ENCODE results near the gene ITPK1. TPM values are rescaled to one million over a fixed set of nuclear protein-coding genes. Genes with fewer than 3 reads are reported as not detected.

ITPK1 gene
- total RNA-seq, 4 donors from 2014 or later = 132 to 172 (median 157) TPM

GRCh38 chr14:93017301-93017797 lies 98.4 kb downstream of the ITPK1 start:
- Histone ChIP-seq H3K4me3 (no peak overlapping the region), H3K9me3 (no peaks in the 10 kb centered on the region), H3K4me1 (peaks cover 0 to 49% (median 14%) of the 10 kb centered on the region in 4 donors), H3K27ac (no peak overlapping the region), H3K27me3 (no peaks in the 10 kb centered on the region), H3K36me3 (peaks cover 0 to 18% (median 0%) of the 10 kb centered on the region in 3 donors)
- no peak for DNase-seq
- no peak for TF ChIP-seq POLR2A (IDR thresholded peaks at IDR 0.05)
- no peak for TF ChIP-seq CTCF (IDR thresholded peaks at IDR 0.05)

GRCh38 chr14:93016275-93016845 lies 99.4 kb downstream of the ITPK1 start:
- no peak for DNase-seq
- TF ChIP-seq POLR2A (IDR thresholded peaks at IDR 0.05) (no peak), CTCF (IDR thresholded peaks at IDR 0.05) (no peak)
- Histone ChIP-seq H3K27ac (no peak overlapping the region), H3K27me3 (no peaks in the 10 kb centered on the region), H3K4me3 (no peak overlapping the region), H3K36me3 (peaks cover 0 to 18% (median 0%) of the 10 kb centered on the region in 3 donors), H3K4me1 (peaks cover 0 to 59% (median 15%) of the 10 kb centered on the region in 4 donors), H3K9me3 (no peaks in the 10 kb centered on the region)

- no peak overlapping the region for H3K27ac ChIP-seq
- peaks cover 0 to 67% (median 19%) of the 10 kb centered on the region in 4 donors for H3K4me1 ChIP-seq
- peaks cover 0 to 18% (median 0%) of the 10 kb centered on the region in 3 donors for H3K36me3 ChIP-seq
Measured at GRCh38 chr14:93015505-93015904, 100.2 kb downstream of the ITPK1 start.

GRCh38 chr14:93015064-93015463 lies 100.7 kb downstream of the ITPK1 start:
- peaks cover 0 to 70% (median 19%) of the 10 kb centered on the region in 4 donors for H3K4me1 ChIP-seq
- H3K27me3 ChIP-seq = no peaks in the 10 kb centered on the region
- TF ChIP-seq POLR2A (IDR thresholded peaks at IDR 0.05) (no peak), CTCF (IDR thresholded peaks at IDR 0.05) (no peak)
- H3K9me3 ChIP-seq = no peaks in the 10 kb centered on the region
- H3K27ac ChIP-seq = no peak overlapping the region
- H3K36me3 ChIP-seq = peaks cover 0 to 18% (median 0%) of the 10 kb centered on the region in 3 donors
- DNase-seq = no peak
- no peak overlapping the region for H3K4me3 ChIP-seq

More at GRCh38 chr14:93015505-93015904, 100.2 kb downstream of the ITPK1 start:
- no peak for DNase-seq
- no peak for TF ChIP-seq POLR2A (IDR thresholded peaks at IDR 0.05)
- no peak for TF ChIP-seq CTCF (IDR thresholded peaks at IDR 0.05)
- Histone ChIP-seq H3K27me3 (no peaks in the 10 kb centered on the region), H3K9me3 (no peaks in the 10 kb centered on the region), H3K4me3 (no peak overlapping the region)

- no peaks in the 10 kb centered on the region for H3K9me3 ChIP-seq
- H3K4me3 ChIP-seq = no peak overlapping the region
- peaks cover 0 to 18% (median 0%) of the 10 kb centered on the region in 3 donors for H3K36me3 ChIP-seq
- TF ChIP-seq CTCF (IDR thresholded peaks at IDR 0.05) (no peak), POLR2A (IDR thresholded peaks at IDR 0.05) (no peak)
- no peaks in the 10 kb centered on the region for H3K27me3 ChIP-seq
- peak overlapping the region in 2 of 4 donors; percentile 84 to 93 for H3K27ac ChIP-seq
- peaks cover 0 to 68% (median 19%) of the 10 kb centered on the region in 4 donors for H3K4me1 ChIP-seq
- DNase-seq = no peak
Measured at GRCh38 chr14:93014058-93015023, 101.4 kb downstream of the ITPK1 start.
